GM23338 (cell line): ENCODE measurements around the gene HSBP1. TPM values are rescaled to one million over a fixed set of nuclear protein-coding genes. Genes with fewer than 3 reads are reported as not detected.

Experiments used
- ATAC-seq: fragments of 200-7000 bp; cut with Tn5 transposase; 3 replicates; pipeline ENCODE4 v1.9.1; 2020
- DNase-seq: peaks from one replicate; pipeline ENCODE4 v3.0.0-alpha.2; 2015; ENCODE audit warnings: low spot score
- H2AFZ ChIP-seq: fragments of 200-600 bp; sonication (generic); 2 replicates; pipeline ENCODE4 v1.8.0; 2016; ENCODE audit warnings: antibody characterized with exemption, mild to moderate bottlenecking, moderate library complexity
- H3F3A ChIP-seq: fragments of 200-600 bp; sonication (generic); replicated peaks from 2 replicates; pipeline ENCODE4 v1.8.0; 2017; ENCODE audit warnings: antibody characterized with exemption, mixed run types, low read depth
- H3K27ac ChIP-seq: fragments of 200-600 bp; sonication (generic); 2 replicates; pipeline ENCODE4 v1.6.1; 2016; ENCODE audit warnings: low read depth
- H3K27me3 ChIP-seq: fragments of 200-600 bp; sonication (generic); 2 replicates; pipeline ENCODE4 v1.8.0; 2016; ENCODE audit warnings: mild to moderate bottlenecking, mixed run types, moderate library complexity; ENCODE audit not compliant: insufficient read depth
- H3K36me3 ChIP-seq: fragments of 200-600 bp; sonication (generic); 2 replicates; pipeline ENCODE4 v1.8.0; 2016; ENCODE audit warnings: mild to moderate bottlenecking; ENCODE audit not compliant: insufficient read depth
- H3K4me1 ChIP-seq: fragments of 200-600 bp; sonication (generic); 2 replicates; pipeline ENCODE4 v1.8.0; 2016; ENCODE audit warnings: mild to moderate bottlenecking, moderate library complexity; ENCODE audit not compliant: insufficient read depth
- H3K4me2 ChIP-seq: fragments of 200-600 bp; sonication (generic); 2 replicates; pipeline ENCODE4 v1.7.1; 2017; ENCODE audit warnings: mixed run types
- H3K4me3 ChIP-seq: fragments of 200-600 bp; sonication (generic); 2 replicates; pipeline ENCODE4 v1.6.1; 2016; ENCODE audit warnings: mixed run types
- H3K79me2 ChIP-seq: fragments of 200-600 bp; sonication (generic); replicated peaks from 2 replicates; pipeline ENCODE4 v1.8.0; 2017; ENCODE audit warnings: mild to moderate bottlenecking; ENCODE audit not compliant: insufficient read depth
- H3K9me2 ChIP-seq: fragments of 200-600 bp; sonication (generic); 2 replicates; pipeline ENCODE4 v1.8.0; 2017; ENCODE audit not compliant: insufficient read depth
- H4K20me1 ChIP-seq: fragments of 200-600 bp; sonication (generic); replicated peaks from 2 replicates; pipeline ENCODE4 v1.8.0; 2017; ENCODE audit warnings: mild to moderate bottlenecking; ENCODE audit not compliant: insufficient read depth
- H3K27ac Mint-ChIP-seq: 2 replicates; pipeline ENCODE4 v1.8.0; 2020; ENCODE audit warnings: inconsistent platforms, mild to moderate bottlenecking, moderate library complexity, mixed read lengths
- H3K27me3 Mint-ChIP-seq: 3 replicates; pipeline ENCODE4 v1.8.0; 2022; ENCODE audit warnings: low read depth, mild to moderate bottlenecking, moderate library complexity, mixed read lengths, inconsistent platforms; ENCODE audit not compliant: insufficient read depth, poor library complexity
- H3K36me3 Mint-ChIP-seq: 3 replicates; pipeline ENCODE4 v1.8.0; 2021; ENCODE audit warnings: low read depth, mild to moderate bottlenecking, inconsistent platforms, moderate library complexity, mixed read lengths
- H3K4me1 Mint-ChIP-seq: 3 replicates; pipeline ENCODE4 v1.8.0; 2020; ENCODE audit warnings: mild to moderate bottlenecking, inconsistent platforms, mixed read lengths
- H3K4me3 Mint-ChIP-seq: 3 replicates; pipeline ENCODE4 v1.8.0; 2021; ENCODE audit warnings: moderate library complexity, mild to moderate bottlenecking, inconsistent platforms, mixed read lengths
- H3K9me3 Mint-ChIP-seq: 3 replicates; pipeline ENCODE4 v1.8.0; 2020; ENCODE audit warnings: moderate library complexity, mild to moderate bottlenecking, inconsistent platforms, mixed read lengths
- CREB1 ChIP-seq: fragments of 250-450 bp; sonication (Bioruptor Pico); IDR thresholded peaks from 2 replicates; pipeline ENCODE4 v1.5.0; 2020; ENCODE audit warnings: low read depth, mild to moderate bottlenecking, moderate library complexity
- EZH2 ChIP-seq: fragments of 200-600 bp; sonication (generic); IDR thresholded peaks from one replicate; pipeline ENCODE4 v1.8.0; 2017; ENCODE audit warnings: antibody characterized with exemption, mild to moderate bottlenecking, low read depth; ENCODE audit not compliant: unreplicated experiment
- EZH2phosphoT487 ChIP-seq: fragments of 200-600 bp; sonication (generic); IDR thresholded peaks from one replicate; pipeline ENCODE4 v1.8.1; 2018; ENCODE audit warnings: antibody characterized with exemption; ENCODE audit not compliant: unreplicated experiment
- POLR2AphosphoS5 ChIP-seq: IDR thresholded peaks from 2 replicates; pipeline ENCODE4 v1.6.1; 2016; ENCODE audit warnings: antibody characterized with exemption, low read depth
- STAT1 ChIP-seq: IDR thresholded peaks from one replicate; pipeline ENCODE4 v1.6.1; 2016; ENCODE audit warnings: antibody characterized with exemption; ENCODE audit not compliant: unreplicated experiment
- ZNF331 ChIP-seq: fragments of 250-450 bp; sonication (Bioruptor Pico); IDR thresholded peaks from 2 replicates; pipeline ENCODE4 v1.5.0; 2020; ENCODE audit warnings: low read depth, mild to moderate bottlenecking, moderate library complexity
- polyA plus RNA-seq: library from polyadenylated mRNA; unstranded; fragments of >200 nt; fragmentation: Nextera tagmentation; extraction: Ambion mirVana; gene quantifications from 2 replicates; pipeline ENCODE4 v1.2.1, GENCODE V29; 2016
- total RNA-seq: library from RNA; depleted of rRNA; stranded (reverse); fragments of >200 nt; shearing (Covaris generic); gene quantifications from 2 replicates; pipeline ENCODE4 v1.2.3, GENCODE V29; 2014
- TF ChIP-seq, protein P1 (sequence below): IDR thresholded peaks from 2 replicates; pipeline ENCODE4 v1.6.1; 2016; ENCODE audit warnings: antibody characterized with exemption
- TF ChIP-seq, protein P2 (sequence below), 2 experiments: fragments of 200-600 bp in 1 of 2; sonication (generic) in 1 of 2; conservative IDR thresholded peaks; 2 replicates each; pipeline versions ENCODE4 v1.5.1 to v1.6.1; 2016 to 2017; ENCODE audit warnings: antibody characterized with exemption in 2 of 2, low read depth in 2 of 2, mild to moderate bottlenecking in 2 of 2, moderate library complexity in 1 of 2

Gene HSBP1
- total and polyA plus RNA-seq, 2 experiments from 2014 or later = 71.0 to 817 TPM

DNA sequence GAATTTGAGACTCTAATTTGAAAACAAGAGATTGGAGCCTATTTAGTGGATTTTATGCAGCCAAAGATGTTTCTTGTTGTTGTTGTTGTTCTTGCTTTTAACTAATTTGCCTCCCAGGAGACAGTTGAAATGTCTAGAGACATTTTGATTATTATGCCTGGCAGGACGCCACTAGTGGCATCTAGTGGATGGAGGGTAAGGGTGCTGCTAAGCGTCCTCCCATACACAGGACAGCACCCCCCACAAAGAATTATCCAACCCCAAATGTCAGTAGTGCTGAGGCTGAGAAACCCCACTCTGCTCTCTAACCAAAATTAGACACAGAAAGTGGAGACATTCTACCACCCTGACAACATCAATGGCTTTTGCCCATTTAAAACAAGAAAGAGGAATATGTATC is 15.4 kb upstream of the HSBP1 start:
- Histone ChIP-seq H3K9me2 (no peaks in the 10 kb centered on the region), H3K4me2 (no peak overlapping the region), H3K36me3 (no peaks in the 10 kb centered on the region), H3F3A (no peaks in the 10 kb centered on the region), H3K27ac (no peak overlapping the region), H3K4me3 (no peak overlapping the region), H2AFZ (no peak overlapping the region), H3K27me3 (no peaks in the 10 kb centered on the region), H4K20me1 (no peaks in the 10 kb centered on the region), H3K4me1 (no peaks in the 10 kb centered on the region), H3K79me2 (no peaks in the 10 kb centered on the region)
- no peak overlapping the region for H3K4me3 Mint-ChIP-seq
- TF ChIP-seq, protein P1, sequence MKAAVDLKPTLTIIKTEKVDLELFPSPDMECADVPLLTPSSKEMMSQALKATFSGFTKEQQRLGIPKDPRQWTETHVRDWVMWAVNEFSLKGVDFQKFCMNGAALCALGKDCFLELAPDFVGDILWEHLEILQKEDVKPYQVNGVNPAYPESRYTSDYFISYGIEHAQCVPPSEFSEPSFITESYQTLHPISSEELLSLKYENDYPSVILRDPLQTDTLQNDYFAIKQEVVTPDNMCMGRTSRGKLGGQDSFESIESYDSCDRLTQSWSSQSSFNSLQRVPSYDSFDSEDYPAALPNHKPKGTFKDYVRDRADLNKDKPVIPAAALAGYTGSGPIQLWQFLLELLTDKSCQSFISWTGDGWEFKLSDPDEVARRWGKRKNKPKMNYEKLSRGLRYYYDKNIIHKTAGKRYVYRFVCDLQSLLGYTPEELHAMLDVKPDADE = no peak
- TF ChIP-seq, protein P2, sequence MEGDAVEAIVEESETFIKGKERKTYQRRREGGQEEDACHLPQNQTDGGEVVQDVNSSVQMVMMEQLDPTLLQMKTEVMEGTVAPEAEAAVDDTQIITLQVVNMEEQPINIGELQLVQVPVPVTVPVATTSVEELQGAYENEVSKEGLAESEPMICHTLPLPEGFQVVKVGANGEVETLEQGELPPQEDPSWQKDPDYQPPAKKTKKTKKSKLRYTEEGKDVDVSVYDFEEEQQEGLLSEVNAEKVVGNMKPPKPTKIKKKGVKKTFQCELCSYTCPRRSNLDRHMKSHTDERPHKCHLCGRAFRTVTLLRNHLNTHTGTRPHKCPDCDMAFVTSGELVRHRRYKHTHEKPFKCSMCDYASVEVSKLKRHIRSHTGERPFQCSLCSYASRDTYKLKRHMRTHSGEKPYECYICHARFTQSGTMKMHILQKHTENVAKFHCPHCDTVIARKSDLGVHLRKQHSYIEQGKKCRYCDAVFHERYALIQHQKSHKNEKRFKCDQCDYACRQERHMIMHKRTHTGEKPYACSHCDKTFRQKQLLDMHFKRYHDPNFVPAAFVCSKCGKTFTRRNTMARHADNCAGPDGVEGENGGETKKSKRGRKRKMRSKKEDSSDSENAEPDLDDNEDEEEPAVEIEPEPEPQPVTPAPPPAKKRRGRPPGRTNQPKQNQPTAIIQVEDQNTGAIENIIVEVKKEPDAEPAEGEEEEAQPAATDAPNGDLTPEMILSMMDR (conservative IDR thresholded peaks at IDR 0.05; ENCODE audit: low read depth in 2 of 2) = peak in 1 of 2 experiments; percentile 37; a peak in 3 of 4 replicates
- TF ChIP-seq EZH2 (no peak), EZH2phosphoT487 (no peak)
- peaks cover 5% of the 10 kb centered on the region for H3K27me3 Mint-ChIP-seq
- DNase-seq (no peak), ATAC-seq (peak; percentile 32; the same call in 1 of the 3 replicates)
- no peak overlapping the region for H3K27ac Mint-ChIP-seq
- peaks cover 6% of the 10 kb centered on the region; the same call in 2 of the 3 replicates for H3K4me1 Mint-ChIP-seq
- peaks cover 5% of the 10 kb centered on the region; the same call in 2 of the 3 replicates for H3K36me3 Mint-ChIP-seq
- peaks cover 9% of the 10 kb centered on the region for H3K9me3 Mint-ChIP-seq

DNA sequence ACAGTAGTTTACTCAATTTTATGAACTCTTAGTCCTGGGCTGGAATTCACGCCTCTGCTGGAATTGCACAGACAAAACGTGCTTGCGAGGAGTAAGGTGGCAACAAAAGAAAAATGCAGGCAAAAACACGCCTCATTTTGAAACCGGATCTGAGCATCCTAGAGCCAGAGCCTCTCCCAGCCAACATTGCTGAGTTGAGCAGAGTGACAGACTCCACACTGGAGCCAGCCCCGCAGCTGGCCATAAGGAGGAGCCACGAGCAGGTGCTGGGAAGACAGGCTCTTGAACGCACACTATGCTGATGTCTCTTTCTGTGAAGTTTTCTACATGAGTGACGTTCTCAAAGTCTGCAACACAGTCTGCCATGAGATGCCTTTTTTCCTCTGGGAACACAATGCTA is 14.6 kb upstream of the HSBP1 start:
- Mint-ChIP-seq H3K27ac (no peak overlapping the region; the same call in 1 of the 2 replicates), H3K27me3 (peaks cover 5% of the 10 kb centered on the region), H3K36me3 (peaks cover 5% of the 10 kb centered on the region; the same call in 2 of the 3 replicates), H3K4me3 (no peak overlapping the region), H3K4me1 (peaks cover 6% of the 10 kb centered on the region; the same call in 2 of the 3 replicates), H3K9me3 (peaks cover 9% of the 10 kb centered on the region)
- Histone ChIP-seq H3K27ac (no peak overlapping the region), H3K27me3 (no peaks in the 10 kb centered on the region), H3K79me2 (no peaks in the 10 kb centered on the region), H3K4me1 (no peaks in the 10 kb centered on the region), H3F3A (no peaks in the 10 kb centered on the region), H3K4me3 (no peak overlapping the region), H4K20me1 (no peaks in the 10 kb centered on the region), H3K4me2 (no peak overlapping the region), H3K36me3 (no peaks in the 10 kb centered on the region), H2AFZ (no peak overlapping the region), H3K9me2 (no peaks in the 10 kb centered on the region)
- no peak for TF ChIP-seq EZH2
- TF ChIP-seq EZH2phosphoT487 = no peak
- TF ChIP-seq ZNF331 (CRISPR knock-in tag) = no peak
- TF ChIP-seq, protein P2 (conservative IDR thresholded peaks at IDR 0.05; ENCODE audit: low read depth in 2 of 2) = peak in 1 of 2 experiments; percentile 41; a peak in 2 of 4 replicates
- TF ChIP-seq POLR2AphosphoS5 = no peak
- TF ChIP-seq STAT1 = no peak
- TF ChIP-seq CREB1 = no peak
- ATAC-seq (peak; percentile 97), DNase-seq (peak; percentile 57)
